ENCODE results near the gene SLC6A5. TPM values are rescaled to one million over a fixed set of nuclear protein-coding genes. Genes with fewer than 3 reads are reported as not detected.

The SLC6A5 gene
- total and polyA plus RNA-seq, 9 of the 15 experiments (the other 6 are each of a cell fraction or from before 2014, with no cell fraction given): 0.08 TPM; not detected in 8

- H3K4me2 ChIP-seq (ENCODE audit: insufficient read depth, low read length): no peak overlapping the region
- 3% methylated on average over 11 of the region's 11 CpGs for WGBS (ENCODE audit: insufficient coverage, low coverage, missing lambda C conversion rate)
- no peak for ATAC-seq
Measured at GRCh38 chr11:20598492-20598891, 916 bp upstream of the SLC6A5 start.

More at GRCh38 chr11:20598492-20598891, 916 bp upstream of the SLC6A5 start:
- in situ Hi-C loops (cut with MboI): no loop called here
- FAIRE-seq (no peak), DNase-seq (ENCODE audit: extremely low read depth in 1 of 4, low spot score in 3 of 4) (no peak)
- Histone ChIP-seq H3K4me3 (no peak overlapping the region), H3K36me3 (ENCODE audit: control insufficient read depth, insufficient read depth, low read length) (no peaks in the 10 kb centered on the region), H2AFZ (ENCODE audit: low read depth, low read length) (no peak overlapping the region), H3K9me3 (replicated peaks; ENCODE audit: control insufficient read depth, insufficient read depth, low read depth, low read length) (no peaks in the 10 kb centered on the region), H3K9me1 (ENCODE audit: control insufficient read depth, insufficient read depth, low read length) (no peaks in the 10 kb centered on the region), H3K4me1 (replicated peaks in 1 of 2; ENCODE audit: control insufficient read depth in 2 of 2, insufficient read depth in 2 of 2, low read length in 2 of 2) (peaks cover 3 to 31% of the 10 kb centered on the region in 2 experiments; a peak in 3 of 5 replicates), H3K79me2 (ENCODE audit: control insufficient read depth, insufficient read depth, low read length) (no peaks in the 10 kb centered on the region), H4K20me1 (replicated peaks; ENCODE audit: control insufficient read depth, insufficient read depth, low read length) (no peaks in the 10 kb centered on the region), H3K27me3 (ENCODE audit: control insufficient read depth in 2 of 2, insufficient read depth in 2 of 2, low read length in 2 of 2) (peaks cover 41 to 71% of the 10 kb centered on the region in 2 experiments), H3K27ac (ENCODE audit: extremely low read depth, low read depth, low read length) (no peak overlapping the region), H3K9ac (ENCODE audit: insufficient read depth in 1 of 2, low read depth in 2 of 2, low read length in 2 of 2) (no peak overlapping the region)
- intact Hi-C loops (cut with micrococcal nuclease): loop anchor here (5.0 kb wide), 1 partner anchor 211 kb away; the partner anchor contains the start of gene PRMT3
- ChIA-PET POLR2A (no interaction called here), CTCF (ENCODE audit: low intra/inter-chr PET ratio) (no interaction called here)
- no TSS peak for BruUV-seq (replicated peaks)
- TF ChIP-seq GTF2B (IDR thresholded peaks at IDR 0.05; ENCODE audit: extremely low read depth, insufficient read length) (no peak), ZEB2 (IDR thresholded peaks at IDR 0.05) (no peak), MTA2 (IDR thresholded peaks at IDR 0.05; ENCODE audit: low read depth) (no peak), TCF15 (CRISPR knock-in tag; IDR thresholded peaks at IDR 0.05) (no peak), ZFP36 (IDR thresholded peaks at IDR 0.05; ENCODE audit: low read depth, low read length, partially characterized antibody) (no peak), ZBTB43 (CRISPR knock-in tag; IDR thresholded peaks at IDR 0.05) (no peak), ZBTB7A (IDR thresholded peaks at IDR 0.05; ENCODE audit: borderline replicate concordance, control insufficient read depth, low read depth, low read length) (no peak), ATF2 (CRISPR knock-in tag; IDR thresholded peaks at IDR 0.05) (no peak), SIN3A (IDR thresholded peaks at IDR 0.05; ENCODE audit: borderline replicate concordance in 2 of 2, control insufficient read depth in 1 of 2, low read depth in 2 of 2, low read length in 2 of 2) (no peak), MTF1 (CRISPR knock-in tag; IDR thresholded peaks at IDR 0.05; ENCODE audit: borderline replicate concordance) (no peak), ZNF311 (CRISPR knock-in tag; IDR thresholded peaks at IDR 0.05) (no peak), GATAD2B (IDR thresholded peaks at IDR 0.05; ENCODE audit: borderline replicate concordance) (no peak), RERE (CRISPR knock-in tag; IDR thresholded peaks at IDR 0.05; ENCODE audit: borderline replicate concordance) (no peak)

All from K562 (cell line).